ENCODE results near the gene DONSON. TPM values are rescaled to one million over a fixed set of nuclear protein-coding genes. Genes with fewer than 3 reads are reported as not detected.
A peak's percentile ranks its signal among the peaks of the same experiment; 100 is the strongest.

Gene DONSON
- total RNA-seq, 1 donor from 2014 or later = 6.5 TPM

- peak; percentile 81 to 87 for DNase-seq (ENCODE audit: low read depth in 2 of 2)
Measured at GRCh38 chr21:33541756-33542639, 46.5 kb downstream of the DONSON start, which contains the start of gene GART. Gene GART, minus strand, starts transcription at chr21:33542117. Its CDS starts 2,802 bp downstream, at chr21:33539315.

- DNase-seq (ENCODE audit: low read depth in 2 of 2) = peak; percentile 32 to 34
Measured at GRCh38 chr21:33541105-33541711, 47.3 kb downstream of the DONSON start.

- DNase-seq (ENCODE audit: low read depth in 2 of 2) = no peak
Measured at GRCh38 chr21:33540711-33541104, 47.8 kb downstream of the DONSON start.

GRCh38 chr21:33539616-33540015 lies 48.9 kb downstream of the DONSON start:
- no peak for DNase-seq (ENCODE audit: low read depth in 2 of 2)

- no peak for DNase-seq (ENCODE audit: low read depth in 2 of 2)
Measured at GRCh38 chr21:33537212-33537611, 51.3 kb downstream of the DONSON start.

GRCh38 chr21:33531007-33531406 lies 57.5 kb downstream of the DONSON start:
- no peak for DNase-seq (ENCODE audit: low read depth in 2 of 2)

Other genes with a start within 250 kb of the DONSON start
- gene IFNGR2, start 185.3 kb downstream of the DONSON start, total RNA-seq = 36.2 and 48.8 TPM in 2 replicates
- 13.7 and 23.4 TPM in 2 replicates for gene TMEM50B, start 108.7 kb downstream of the DONSON start, total RNA-seq
- gene DNAJC28, start 97.0 kb downstream of the DONSON start, total RNA-seq = 0.99 and 1.1 TPM in 2 replicates
- 42.5 and 45.2 TPM in 2 replicates for gene GART, start 46.6 kb downstream of the DONSON start, total RNA-seq
- 75.4 and 88.3 TPM in 2 replicates for gene SON, start 45.6 kb downstream of the DONSON start, total RNA-seq
- gene CRYZL1, start 53.1 kb upstream of the DONSON start, total RNA-seq = 18.7 and 24.6 TPM in 2 replicates
- gene ITSN1, start 53.8 kb upstream of the DONSON start, total RNA-seq = 35.3 and 40.5 TPM in 2 replicates

All from lung microvascular endothelial cell (primary cell).